Skeletal muscle satellite cell (primary cell): ENCODE data around the gene PRKG2.

Source experiments
- H3K27me3 ChIP-seq: 2 replicates; pipeline ENCODE4 v1.7.0; 2013; ENCODE audit warnings: low read length; ENCODE audit not compliant: control insufficient read depth, insufficient read depth
- H3K36me3 ChIP-seq: 2 replicates; pipeline ENCODE4 v1.7.0; 2013; ENCODE audit warnings: mild to moderate bottlenecking, control low read depth, low read length; ENCODE audit not compliant: insufficient read depth
- H3K4me1 ChIP-seq: 2 replicates; pipeline ENCODE4 v1.7.0; 2013; ENCODE audit warnings: low read length; ENCODE audit not compliant: control insufficient read depth, insufficient read depth
- H3K4me2 ChIP-seq: 2 replicates; pipeline ENCODE4 v1.7.0; 2013; ENCODE audit warnings: mild to moderate bottlenecking, low read length
- H3K4me3 ChIP-seq: 2 replicates; pipeline ENCODE4 v1.7.0; 2013; ENCODE audit warnings: low read length
- H3K9ac ChIP-seq: 2 replicates; pipeline ENCODE4 v1.7.0; 2013; ENCODE audit warnings: mild to moderate bottlenecking, low read depth, low read length, moderate library complexity
- H3K9me3 ChIP-seq: replicated peaks from 2 replicates; pipeline ENCODE4 v1.7.0; 2013; ENCODE audit warnings: mild to moderate bottlenecking, control low read depth, low read length

Gene PRKG2

DNA sequence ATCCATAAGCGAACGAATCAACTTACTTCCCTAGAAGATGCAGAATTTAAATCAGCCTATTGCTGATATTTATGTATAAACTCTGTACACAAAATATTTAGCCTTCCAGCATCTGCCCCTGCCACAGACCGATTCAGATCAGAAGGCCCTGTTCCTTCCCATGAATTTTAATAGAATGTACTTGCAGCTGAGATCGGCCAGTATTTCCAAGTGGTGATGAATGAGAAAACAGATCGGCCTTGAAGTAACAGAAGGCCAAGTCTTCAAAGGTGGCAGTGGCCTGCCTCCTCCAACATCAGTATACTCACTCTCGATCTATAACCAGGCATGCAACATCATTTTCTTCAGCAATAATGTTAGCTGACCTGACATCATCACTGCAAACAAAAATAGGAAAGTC is 66.4 kb downstream of the PRKG2 start:
- no peak overlapping the region for H3K4me3 ChIP-seq
- no peak overlapping the region for H3K4me2 ChIP-seq
- no peak overlapping the region for H3K9ac ChIP-seq
- no peaks in the 10 kb centered on the region for H3K4me1 ChIP-seq
- no peaks in the 10 kb centered on the region for H3K36me3 ChIP-seq
- H3K9me3 ChIP-seq = no peaks in the 10 kb centered on the region
- no peaks in the 10 kb centered on the region for H3K27me3 ChIP-seq

DNA sequence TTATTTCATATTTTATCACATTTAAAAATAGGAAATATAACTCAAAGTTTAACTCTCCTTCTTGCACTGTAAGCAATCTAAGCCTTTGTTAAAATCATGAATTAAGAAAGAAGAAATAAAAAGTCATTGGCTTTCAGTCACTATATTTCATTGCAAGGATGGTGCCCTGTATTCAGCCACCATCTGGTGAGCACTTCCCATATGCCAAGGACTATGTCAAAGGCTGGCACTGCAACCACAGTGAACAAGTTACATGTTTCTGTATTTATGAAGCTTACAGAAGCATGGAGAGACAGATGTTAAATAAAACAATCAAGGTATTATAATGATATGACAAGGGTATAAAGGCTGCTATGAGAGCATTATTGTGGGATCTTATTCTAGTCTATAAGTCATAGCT is 68.6 kb downstream of the PRKG2 start:
- Histone ChIP-seq H3K9me3 (no peaks in the 10 kb centered on the region), H3K36me3 (no peaks in the 10 kb centered on the region), H3K9ac (no peak overlapping the region), H3K4me3 (no peak overlapping the region), H3K4me1 (no peaks in the 10 kb centered on the region), H3K27me3 (no peaks in the 10 kb centered on the region), H3K4me2 (no peak overlapping the region)

DNA sequence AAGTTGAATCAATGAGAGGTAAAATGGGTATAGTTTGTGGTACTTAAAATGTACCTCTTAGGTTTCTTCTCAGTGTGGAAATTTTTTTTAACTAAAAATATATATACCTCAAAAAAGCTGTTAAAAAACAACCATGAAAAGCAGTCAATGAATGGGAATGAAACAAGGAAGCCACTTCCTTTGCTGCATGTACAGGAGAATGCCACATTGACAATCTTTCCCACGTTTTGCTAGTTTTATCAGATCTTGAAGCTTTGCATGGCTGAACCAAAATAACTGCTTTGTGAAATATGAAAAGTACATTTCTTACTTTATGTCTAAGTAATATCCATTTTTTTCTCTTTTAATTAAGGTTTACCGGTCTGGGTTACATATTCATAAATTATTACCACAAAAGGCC is 71.8 kb downstream of the PRKG2 start:
- no peak overlapping the region for H3K4me2 ChIP-seq
- no peaks in the 10 kb centered on the region for H3K27me3 ChIP-seq
- H3K4me1 ChIP-seq = no peaks in the 10 kb centered on the region
- no peak overlapping the region for H3K9ac ChIP-seq
- H3K4me3 ChIP-seq = no peak overlapping the region
- H3K9me3 ChIP-seq = no peaks in the 10 kb centered on the region
- no peaks in the 10 kb centered on the region for H3K36me3 ChIP-seq

DNA sequence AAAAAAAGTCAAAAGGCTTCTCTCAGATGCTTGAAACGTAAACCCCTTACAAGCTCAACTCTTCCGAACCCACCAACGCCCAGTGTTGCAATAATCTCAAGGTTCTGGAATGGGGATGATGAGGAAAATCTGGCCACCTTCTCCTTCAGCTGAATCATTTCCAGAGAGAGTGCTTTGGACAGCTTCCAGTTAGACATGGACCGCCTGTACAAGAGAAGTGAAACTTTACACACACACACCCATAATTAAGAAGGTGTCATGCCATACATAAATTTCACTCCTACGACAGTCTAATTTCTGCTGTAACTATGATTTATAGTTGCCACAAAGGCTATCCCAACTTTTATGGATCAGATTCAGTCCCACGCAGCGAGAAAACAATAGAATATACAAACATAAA is 72.3 kb downstream of the PRKG2 start:
- no peaks in the 10 kb centered on the region for H3K9me3 ChIP-seq
- H3K4me3 ChIP-seq = no peak overlapping the region
- no peak overlapping the region for H3K4me2 ChIP-seq
- no peak overlapping the region for H3K9ac ChIP-seq
- H3K36me3 ChIP-seq = no peaks in the 10 kb centered on the region
- no peaks in the 10 kb centered on the region for H3K27me3 ChIP-seq
- no peaks in the 10 kb centered on the region for H3K4me1 ChIP-seq

DNA sequence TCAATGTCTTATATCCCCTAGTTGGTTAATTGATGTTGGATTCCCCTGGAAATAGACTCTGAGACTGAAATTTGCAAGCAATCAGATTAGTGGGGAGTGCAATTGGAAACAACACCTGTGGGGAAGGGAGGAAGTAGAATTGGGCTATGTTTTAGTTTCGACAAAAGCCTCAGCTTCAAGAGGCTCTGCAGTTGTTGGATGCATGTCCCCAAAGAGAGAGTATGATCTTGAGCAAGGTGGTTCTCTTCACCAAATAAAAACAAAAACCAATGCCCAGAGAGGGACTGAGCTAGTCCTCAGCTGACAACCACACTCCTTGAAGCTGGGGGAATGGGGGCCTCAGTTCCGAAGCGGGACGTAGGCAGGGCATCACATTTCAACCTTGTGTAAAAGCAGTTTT is 77.1 kb downstream of the PRKG2 start:
- H3K9ac ChIP-seq = no peak overlapping the region
- H3K27me3 ChIP-seq = no peaks in the 10 kb centered on the region
- H3K9me3 ChIP-seq = no peaks in the 10 kb centered on the region
- no peak overlapping the region for H3K4me3 ChIP-seq
- H3K4me1 ChIP-seq = peaks cover 19% of the 10 kb centered on the region
- no peaks in the 10 kb centered on the region for H3K36me3 ChIP-seq
- no peak overlapping the region for H3K4me2 ChIP-seq

DNA sequence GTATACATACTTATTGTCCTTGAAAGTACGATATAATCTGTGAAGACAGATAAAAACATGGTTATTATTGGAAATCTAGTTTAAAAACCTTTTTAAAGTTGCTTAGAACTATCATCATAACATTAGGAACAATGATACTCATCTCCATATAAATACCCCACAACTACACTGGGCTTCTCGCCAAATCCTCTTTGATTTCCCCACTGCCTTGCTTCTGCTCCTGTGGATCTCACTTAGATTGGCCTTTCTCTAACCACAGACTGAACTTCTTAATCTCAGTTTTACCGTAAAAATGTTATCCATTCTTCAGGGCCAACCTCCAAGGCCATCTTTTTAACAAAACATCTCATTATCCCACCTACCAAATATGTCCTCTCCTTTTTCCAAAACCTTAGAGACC is 77.6 kb downstream of the PRKG2 start:
- Histone ChIP-seq H3K9me3 (no peaks in the 10 kb centered on the region), H3K4me2 (no peak overlapping the region), H3K4me1 (peaks cover 19% of the 10 kb centered on the region), H3K27me3 (no peaks in the 10 kb centered on the region), H3K9ac (no peak overlapping the region), H3K4me3 (no peak overlapping the region), H3K36me3 (no peaks in the 10 kb centered on the region)

DNA sequence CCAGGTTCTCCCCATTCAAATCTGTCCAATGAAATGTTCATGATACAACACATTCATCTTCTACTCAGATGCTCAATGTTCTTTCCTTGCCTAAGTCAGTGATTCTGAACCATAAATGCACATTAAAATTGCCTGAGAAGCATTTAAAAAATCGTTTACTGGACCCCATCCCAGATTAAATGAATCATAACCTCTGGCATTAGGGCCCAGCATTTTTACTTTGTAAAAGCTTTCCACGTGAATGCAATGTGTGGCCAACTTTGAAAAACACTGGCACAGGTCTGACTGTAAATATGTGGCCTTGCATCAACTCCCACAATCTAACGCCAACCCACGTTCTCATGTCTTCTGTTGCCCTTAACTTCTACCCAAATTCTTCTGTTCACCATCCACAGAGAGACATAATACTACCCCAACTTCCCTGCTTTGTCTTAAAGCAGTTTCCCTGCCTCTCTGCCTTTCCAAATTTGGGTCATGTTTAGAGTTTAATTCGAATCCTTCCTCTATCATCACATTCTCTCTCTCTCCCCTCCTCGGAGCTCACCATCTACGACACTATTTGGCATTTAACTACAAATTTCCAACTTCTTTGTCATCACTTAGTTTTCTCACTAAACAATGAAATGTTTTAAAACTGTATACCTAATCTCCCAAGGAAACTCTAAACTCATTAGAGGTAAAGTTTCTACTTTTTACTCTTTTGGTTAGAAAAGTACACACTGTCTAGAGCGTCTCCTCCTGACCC is 78.7 kb downstream of the PRKG2 start:
- peak overlapping the region; percentile 52 for H3K9ac ChIP-seq
- peak overlapping the region; percentile 70 for H3K4me2 ChIP-seq
- H3K4me3 ChIP-seq = no peak overlapping the region
- H3K27me3 ChIP-seq = no peaks in the 10 kb centered on the region
- H3K4me1 ChIP-seq = peaks cover 19% of the 10 kb centered on the region
- H3K36me3 ChIP-seq = no peaks in the 10 kb centered on the region
- H3K9me3 ChIP-seq = no peaks in the 10 kb centered on the region

DNA sequence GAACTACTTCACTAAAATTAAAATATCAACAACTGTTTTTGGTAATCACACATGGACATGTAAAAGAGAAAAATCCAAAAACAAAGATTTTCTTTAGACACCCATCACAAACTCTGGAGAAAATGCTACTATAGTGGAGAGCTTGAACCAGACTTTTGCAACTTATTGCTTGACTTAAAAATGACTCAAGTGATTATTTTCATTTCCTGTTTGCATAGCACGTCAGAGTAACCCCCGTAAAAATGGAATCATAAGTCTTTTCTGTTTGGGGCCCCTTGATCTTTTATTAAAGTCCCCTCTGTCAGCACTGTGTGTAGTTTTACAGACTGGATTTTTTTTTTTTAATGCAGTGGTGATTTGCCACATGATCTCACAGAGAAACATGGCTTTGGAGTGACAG is 79.5 kb downstream of the PRKG2 start:
- Histone ChIP-seq H3K9me3 (no peaks in the 10 kb centered on the region), H3K27me3 (no peaks in the 10 kb centered on the region), H3K4me2 (peak overlapping the region; percentile 42), H3K36me3 (no peaks in the 10 kb centered on the region), H3K4me3 (no peak overlapping the region), H3K9ac (peak overlapping the region; percentile 14), H3K4me1 (peaks cover 19% of the 10 kb centered on the region)

DNA sequence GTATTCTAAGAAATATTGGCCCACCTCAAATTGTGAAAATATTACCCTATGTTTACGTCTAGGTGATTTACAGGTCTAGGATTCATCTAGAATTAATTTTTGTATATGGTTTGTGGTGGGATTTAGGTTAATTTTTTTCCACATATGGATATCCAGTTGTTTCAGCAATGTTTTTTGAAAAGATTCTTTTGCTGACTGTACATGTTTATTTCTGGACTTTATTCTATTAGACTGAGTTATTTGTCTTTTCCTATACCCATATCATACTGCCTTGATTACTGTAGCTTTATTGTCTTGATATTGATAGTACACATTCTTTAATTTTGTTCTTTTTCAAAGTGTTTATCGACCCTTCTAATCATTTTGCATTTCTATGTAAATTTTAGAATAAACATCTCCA is 83.5 kb downstream of the PRKG2 start:
- H3K4me3 ChIP-seq = no peak overlapping the region
- H3K4me1 ChIP-seq = peaks cover 14% of the 10 kb centered on the region
- H3K36me3 ChIP-seq = no peaks in the 10 kb centered on the region
- H3K27me3 ChIP-seq = no peaks in the 10 kb centered on the region
- no peak overlapping the region for H3K9ac ChIP-seq
- no peaks in the 10 kb centered on the region for H3K9me3 ChIP-seq
- H3K4me2 ChIP-seq = no peak overlapping the region

DNA sequence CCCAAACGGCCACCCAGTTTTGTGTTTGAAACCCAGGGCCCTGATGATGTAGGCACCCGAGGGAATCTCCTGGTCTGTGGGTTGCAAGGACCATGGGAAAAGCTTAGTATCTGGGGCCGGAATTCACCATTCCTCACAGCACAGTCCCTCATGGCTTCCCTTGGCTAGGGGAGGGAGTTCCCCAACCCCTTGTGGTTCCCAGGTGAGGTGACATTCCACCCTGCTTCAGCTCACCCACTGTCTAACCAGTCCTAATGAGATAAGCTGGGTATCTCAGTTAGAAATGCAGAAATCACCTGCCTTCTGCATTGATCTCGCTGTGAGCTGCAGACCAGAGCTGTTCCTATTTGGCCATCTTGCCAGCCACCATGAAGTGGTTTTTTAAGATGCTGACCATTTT is 84.0 kb downstream of the PRKG2 start:
- Histone ChIP-seq H3K36me3 (no peaks in the 10 kb centered on the region), H3K27me3 (no peaks in the 10 kb centered on the region), H3K9ac (no peak overlapping the region), H3K4me1 (peaks cover 10% of the 10 kb centered on the region), H3K9me3 (no peaks in the 10 kb centered on the region), H3K4me3 (no peak overlapping the region), H3K4me2 (no peak overlapping the region)

DNA sequence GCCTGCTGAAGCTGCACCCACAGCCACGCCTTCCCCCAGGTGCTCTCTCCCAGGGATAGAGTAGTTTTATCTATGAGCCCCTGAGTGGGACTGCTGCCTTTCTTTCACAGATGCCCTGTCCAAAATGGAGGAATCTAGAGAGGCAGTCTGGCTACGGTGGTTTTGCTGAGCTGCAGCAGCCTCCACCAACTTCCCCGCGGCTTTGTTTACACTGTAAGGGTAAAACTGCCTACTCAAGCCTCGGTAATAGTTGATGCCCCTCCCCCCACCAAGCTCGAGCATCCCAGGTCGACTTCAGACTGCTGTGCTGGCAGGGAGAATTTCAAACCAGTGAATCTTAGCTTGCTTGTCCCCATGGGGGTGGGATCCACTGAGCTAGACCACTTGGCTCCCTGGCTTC is 84.5 kb downstream of the PRKG2 start:
- no peaks in the 10 kb centered on the region for H3K36me3 ChIP-seq
- no peak overlapping the region for H3K4me2 ChIP-seq
- no peaks in the 10 kb centered on the region for H3K9me3 ChIP-seq
- no peaks in the 10 kb centered on the region for H3K27me3 ChIP-seq
- peaks cover 5% of the 10 kb centered on the region for H3K4me1 ChIP-seq
- H3K4me3 ChIP-seq = no peak overlapping the region
- no peak overlapping the region for H3K9ac ChIP-seq

DNA sequence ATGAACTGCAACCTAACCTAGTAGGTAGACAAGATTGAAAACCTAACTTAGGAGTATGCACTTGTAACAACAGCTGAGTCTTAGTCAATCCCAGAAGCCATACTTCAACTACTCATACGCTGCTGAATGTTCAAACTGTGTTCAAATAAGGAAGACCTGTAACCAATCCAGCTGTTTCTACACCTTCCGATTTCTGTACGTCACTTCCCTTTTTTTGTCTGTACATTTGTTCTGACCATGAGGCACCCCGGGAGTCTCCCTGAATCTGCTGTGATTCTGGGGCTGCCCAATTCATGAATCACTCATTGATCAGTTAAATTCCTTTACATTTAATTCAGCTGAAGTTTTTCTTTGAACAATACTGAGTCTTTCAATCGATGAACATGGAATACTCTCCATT is 95.0 kb downstream of the PRKG2 start:
- no peaks in the 10 kb centered on the region for H3K36me3 ChIP-seq
- no peak overlapping the region for H3K4me2 ChIP-seq
- no peak overlapping the region for H3K4me3 ChIP-seq
- no peaks in the 10 kb centered on the region for H3K9me3 ChIP-seq
- H3K9ac ChIP-seq = no peak overlapping the region
- no peaks in the 10 kb centered on the region for H3K4me1 ChIP-seq
- H3K27me3 ChIP-seq = no peaks in the 10 kb centered on the region
